GM12864 (cell line): Measurements from ENCODE around the gene AKAP10.

Experiments used
- DNase-seq: peaks from one replicate; pipeline ENCODE4 v3.0.0-alpha.2; 2011; ENCODE audit warnings: low read depth
- H3K4me3 ChIP-seq: 2 replicates; pipeline ENCODE4 v1.5.1; 2011; ENCODE audit warnings: mild to moderate bottlenecking, low read depth, low read length, control low read depth
- TF ChIP-seq, protein P1 (sequence below): IDR thresholded peaks from 2 replicates; pipeline ENCODE4 v1.5.1; 2011; ENCODE audit warnings: low read depth, mild to moderate bottlenecking, moderate library complexity, low read length, control low read depth, inconsistent platforms; ENCODE audit errors: missing control alignments

Gene AKAP10

DNA sequence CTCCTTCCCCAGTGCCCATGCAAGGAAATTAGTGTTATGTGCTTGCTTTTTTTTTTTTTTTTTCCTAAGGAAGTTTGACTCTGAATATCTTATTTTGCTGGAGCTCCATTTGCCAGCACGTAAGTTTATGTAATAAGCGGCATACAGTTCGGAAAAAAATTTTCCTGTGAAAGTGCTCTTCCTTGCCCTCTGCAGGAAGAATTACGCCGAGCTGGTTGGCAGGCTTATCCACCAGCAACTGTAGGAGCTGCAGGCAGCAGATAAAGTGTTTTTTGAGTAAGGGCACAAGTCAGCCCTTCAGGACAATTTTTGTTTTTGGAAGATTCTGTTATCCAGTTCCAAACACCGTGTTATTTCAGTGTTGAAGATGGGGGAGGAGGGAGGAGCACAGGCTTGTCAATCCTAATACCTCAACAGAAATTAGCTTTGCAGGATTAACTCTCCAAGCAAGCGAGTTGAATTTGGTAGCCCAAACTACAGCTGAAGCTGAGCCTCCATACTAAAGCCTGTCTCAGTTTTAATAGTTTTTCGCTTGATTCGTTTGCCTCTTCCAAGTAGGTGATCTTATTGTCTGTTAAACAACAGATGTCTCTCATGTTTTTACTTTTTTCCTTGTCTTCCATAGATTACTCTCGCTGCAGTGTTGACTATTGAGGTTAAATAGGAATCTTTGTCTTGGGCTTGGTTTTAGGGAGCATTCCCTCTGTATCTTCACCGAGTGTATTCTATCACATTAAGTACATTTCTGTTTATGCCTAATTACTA lies 32.7 kb upstream of the AKAP10 start:
- DNase-seq: no peak
- TF ChIP-seq, protein P1, sequence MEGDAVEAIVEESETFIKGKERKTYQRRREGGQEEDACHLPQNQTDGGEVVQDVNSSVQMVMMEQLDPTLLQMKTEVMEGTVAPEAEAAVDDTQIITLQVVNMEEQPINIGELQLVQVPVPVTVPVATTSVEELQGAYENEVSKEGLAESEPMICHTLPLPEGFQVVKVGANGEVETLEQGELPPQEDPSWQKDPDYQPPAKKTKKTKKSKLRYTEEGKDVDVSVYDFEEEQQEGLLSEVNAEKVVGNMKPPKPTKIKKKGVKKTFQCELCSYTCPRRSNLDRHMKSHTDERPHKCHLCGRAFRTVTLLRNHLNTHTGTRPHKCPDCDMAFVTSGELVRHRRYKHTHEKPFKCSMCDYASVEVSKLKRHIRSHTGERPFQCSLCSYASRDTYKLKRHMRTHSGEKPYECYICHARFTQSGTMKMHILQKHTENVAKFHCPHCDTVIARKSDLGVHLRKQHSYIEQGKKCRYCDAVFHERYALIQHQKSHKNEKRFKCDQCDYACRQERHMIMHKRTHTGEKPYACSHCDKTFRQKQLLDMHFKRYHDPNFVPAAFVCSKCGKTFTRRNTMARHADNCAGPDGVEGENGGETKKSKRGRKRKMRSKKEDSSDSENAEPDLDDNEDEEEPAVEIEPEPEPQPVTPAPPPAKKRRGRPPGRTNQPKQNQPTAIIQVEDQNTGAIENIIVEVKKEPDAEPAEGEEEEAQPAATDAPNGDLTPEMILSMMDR: peak; percentile 28
- peak overlapping the region; percentile 52 for H3K4me3 ChIP-seq

DNA sequence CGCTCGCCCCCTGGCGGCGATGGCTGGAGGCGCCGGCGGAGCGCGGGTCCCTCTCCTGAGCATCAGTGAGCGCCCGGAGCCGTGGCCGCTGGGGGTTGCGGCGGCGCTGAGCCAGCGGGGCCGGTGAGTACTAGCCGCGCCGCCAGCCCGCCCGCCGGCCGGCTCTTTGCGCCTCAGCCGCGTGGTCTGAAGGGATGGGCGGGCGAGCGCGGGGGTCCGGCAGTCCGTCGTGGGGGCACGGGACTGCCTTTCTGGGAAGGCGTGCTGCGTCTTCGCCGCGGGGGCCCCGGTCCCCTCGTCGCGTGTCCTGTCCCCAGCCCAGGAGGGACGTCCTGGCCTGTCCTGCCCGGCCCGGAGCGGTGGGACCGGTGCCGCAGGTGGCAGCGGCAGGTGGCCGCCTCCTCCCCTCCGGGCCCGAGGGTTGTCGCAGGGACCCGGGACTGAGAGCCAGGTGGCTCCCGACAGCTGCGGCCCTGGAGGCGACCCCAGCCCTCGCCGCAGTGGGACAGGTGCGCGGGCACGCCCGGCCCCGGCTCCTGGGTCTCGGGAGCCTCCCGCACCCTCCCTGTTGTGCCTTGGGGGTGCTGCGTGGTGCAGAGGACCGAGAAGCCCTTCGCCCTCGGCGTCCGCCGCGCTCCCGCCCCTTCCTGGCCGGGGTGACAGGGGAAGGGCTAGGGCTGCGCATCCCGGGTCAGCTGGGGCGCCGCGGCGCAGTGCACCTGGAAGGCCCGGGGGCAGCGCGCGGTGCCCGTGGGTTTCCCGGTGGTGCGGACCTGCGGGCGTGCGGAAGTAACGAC lies 31.9 kb upstream of the AKAP10 start, which contains the start of gene SPECC1:
SPECC1 (plus strand) TSS at position 58 of the 797 bp plus-strand sequence. CDS start 87,293 bp downstream, outside the sequence.
- peak within 1 kb of the TSS; percentile 52 for H3K4me3 ChIP-seq
- TF ChIP-seq, protein P1: peak; percentile 93
- DNase-seq: no peak

GRCh38 chr17:20009052-20009301 lies 31.3 kb upstream of the AKAP10 start:
- DNase-seq: no peak
- TF ChIP-seq, protein P1: no peak
- H3K4me3 ChIP-seq: peak overlapping the region; percentile 52

GRCh38 chr17:20008242-20009051 lies 30.8 kb upstream of the AKAP10 start:
- DNase-seq: no peak
- H3K4me3 ChIP-seq: peak overlapping the region; percentile 52
- TF ChIP-seq, protein P1: no peak

GRCh38 chr17:19996502-19996901 lies 18.9 kb upstream of the AKAP10 start:
- TF ChIP-seq, protein P1: no peak
- no peak for DNase-seq

DNA sequence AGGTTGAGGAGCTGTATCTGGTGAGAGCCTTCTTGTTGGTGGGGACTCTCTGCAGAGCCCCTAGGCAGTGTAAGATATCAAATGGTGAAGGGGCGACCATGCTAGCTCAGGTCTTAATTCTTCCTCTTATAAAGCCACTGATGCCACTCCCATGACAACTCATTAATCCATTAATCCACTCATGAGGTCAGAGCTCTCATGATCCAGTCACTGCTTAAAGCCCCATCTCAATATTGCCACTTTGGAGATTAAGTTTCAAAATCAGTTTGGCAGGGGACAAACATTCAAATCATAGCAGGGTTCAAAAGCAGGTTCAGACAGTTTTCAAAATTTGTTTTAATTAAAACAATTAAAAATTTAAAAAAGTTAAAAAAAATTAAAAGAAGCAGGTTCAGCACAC lies 18.5 kb upstream of the AKAP10 start:
- TF ChIP-seq, protein P1: no peak
- H3K4me3 ChIP-seq: no peak overlapping the region
- no peak for DNase-seq

More at GRCh38 chr17:19996502-19996901, 18.9 kb upstream of the AKAP10 start:
- no peak overlapping the region for H3K4me3 ChIP-seq
